Duodenal mucosa (tissue), 2 donors: ENCODE results near the gene CETN2.
A peak's percentile ranks its signal among the peaks of the same experiment; 100 is the strongest.
"Not testable (repeated sequence)": the region's sequence is repeated elsewhere in the genome, so short reads cannot be mapped to it uniquely, and the experiment has no call there.

ENCODE experiments used
- H3K27ac ChIP-seq: one replicate; pipeline ENCODE4 v1.7.0; 2013; ENCODE audit warnings: low read depth, low read length
- H3K27me3 ChIP-seq, 2 donors: one replicate each; pipeline ENCODE4 v1.7.0; 2013; ENCODE audit warnings: low read length in 2 of 2, control low read depth in 1 of 2; ENCODE audit not compliant: insufficient read depth in 2 of 2, control insufficient read depth in 1 of 2
- H3K36me3 ChIP-seq, 2 donors: one replicate each; pipeline ENCODE4 v1.7.0; 2013; ENCODE audit warnings: low read length in 2 of 2, control low read depth in 1 of 2; ENCODE audit not compliant: insufficient read depth in 2 of 2, control insufficient read depth in 1 of 2
- H3K4me1 ChIP-seq, 2 donors: one replicate each; pipeline ENCODE4 v1.7.0; 2013; ENCODE audit warnings: low read length in 2 of 2, control low read depth in 1 of 2; ENCODE audit not compliant: insufficient read depth in 2 of 2, control insufficient read depth in 1 of 2
- H3K4me3 ChIP-seq, 2 donors: one replicate each; pipeline ENCODE4 v1.7.0; 2013; ENCODE audit warnings: low read length in 2 of 2, low read depth in 1 of 2
- H3K9ac ChIP-seq, 2 donors: one replicate each; pipeline ENCODE4 v1.7.0; 2013; ENCODE audit warnings: low read length in 2 of 2, low read depth in 1 of 2
- H3K9me3 ChIP-seq, 2 donors: one replicate each; pipeline ENCODE4 v1.7.0; 2013; ENCODE audit warnings: low read length in 2 of 2, control low read depth in 1 of 2; ENCODE audit not compliant: control insufficient read depth in 1 of 2

Gene CETN2

GRCh38 chrX:152817078-152817764 lies 13.3 kb downstream of the CETN2 start:
- Histone ChIP-seq H3K4me1 (peaks cover 0 to 11% of the 10 kb centered on the region in 2 donors), H3K9ac (no peak overlapping the region), H3K4me3 (no peak overlapping the region), H3K36me3 (no peaks in the 10 kb centered on the region), H3K9me3 (no peaks in the 10 kb centered on the region), H3K27me3 (no peaks in the 10 kb centered on the region), H3K27ac (no peak overlapping the region)

- peaks cover 0 to 11% of the 10 kb centered on the region in 2 donors for H3K4me1 ChIP-seq
- H3K4me3 ChIP-seq = no peak overlapping the region
- no peaks in the 10 kb centered on the region for H3K36me3 ChIP-seq
- H3K27me3 ChIP-seq = no peaks in the 10 kb centered on the region
- no peaks in the 10 kb centered on the region for H3K9me3 ChIP-seq
- H3K27ac ChIP-seq = no peak overlapping the region
- H3K9ac ChIP-seq = no peak overlapping the region
Measured at GRCh38 chrX:152814048-152814447, 16.5 kb downstream of the CETN2 start.

GRCh38 chrX:152813206-152813605 lies 17.4 kb downstream of the CETN2 start:
- Histone ChIP-seq H3K4me1 (peaks cover 0 to 11% of the 10 kb centered on the region in 2 donors), H3K9ac (peak overlapping the region in 1 of 2 donors; percentile 4), H3K36me3 (no peaks in the 10 kb centered on the region), H3K27me3 (no peaks in the 10 kb centered on the region), H3K4me3 (peak overlapping the region; percentile 36 to 40), H3K27ac (no peak overlapping the region), H3K9me3 (no peaks in the 10 kb centered on the region)

- peaks cover 0 to 11% of the 10 kb centered on the region in 2 donors for H3K4me1 ChIP-seq
Measured at GRCh38 chrX:152810403-152810802, 20.2 kb downstream of the CETN2 start.

GRCh38 chrX:152806035-152806434 lies 24.5 kb downstream of the CETN2 start:
- no peaks in the 10 kb centered on the region for H3K36me3 ChIP-seq
- no peak overlapping the region for H3K27ac ChIP-seq
- no peaks in the 10 kb centered on the region for H3K9me3 ChIP-seq
- no peaks in the 10 kb centered on the region for H3K4me1 ChIP-seq
- no peak overlapping the region for H3K4me3 ChIP-seq
- no peaks in the 10 kb centered on the region for H3K27me3 ChIP-seq
- H3K9ac ChIP-seq = no peak overlapping the region

More at GRCh38 chrX:152810403-152810802, 20.2 kb downstream of the CETN2 start:
- Histone ChIP-seq H3K9ac (no peak overlapping the region), H3K9me3 (no peaks in the 10 kb centered on the region), H3K4me3 (no peak overlapping the region), H3K27ac (no peak overlapping the region), H3K27me3 (no peaks in the 10 kb centered on the region), H3K36me3 (no peaks in the 10 kb centered on the region)

GRCh38 chrX:152798945-152799344 lies 31.6 kb downstream of the CETN2 start:
- Histone ChIP-seq H3K4me3 (no peak overlapping the region), H3K9ac (no peak overlapping the region), H3K27me3 (no peaks in the 10 kb centered on the region)

GRCh38 chrX:152787062-152787461 lies 43.5 kb downstream of the CETN2 start:
- H3K9me3 ChIP-seq, H3K36me3 ChIP-seq, H3K9ac ChIP-seq, H3K27ac ChIP-seq, H3K27me3 ChIP-seq, H3K4me3 ChIP-seq, H3K4me1 ChIP-seq: not testable (repeated sequence)

More at GRCh38 chrX:152798945-152799344, 31.6 kb downstream of the CETN2 start:
- Histone ChIP-seq H3K36me3 (no peaks in the 10 kb centered on the region), H3K27ac (no peak overlapping the region), H3K9me3 (no peaks in the 10 kb centered on the region), H3K4me1 (no peaks in the 10 kb centered on the region)
